NCI-H2171 (cell line): Measurements from ENCODE around the gene PHPT1.
A peak's percentile ranks its signal among the peaks of the same experiment; 100 is the strongest.
"Not testable (repeated sequence)": the region's sequence is repeated elsewhere in the genome, so short reads cannot be mapped to it uniquely, and the experiment has no call there.

ENCODE experiments used
- DNase-seq: peaks from one replicate; lab custom pipeline; 2025; lab: John Stamatoyannopoulos, UW

The PHPT1 gene

DNA sequence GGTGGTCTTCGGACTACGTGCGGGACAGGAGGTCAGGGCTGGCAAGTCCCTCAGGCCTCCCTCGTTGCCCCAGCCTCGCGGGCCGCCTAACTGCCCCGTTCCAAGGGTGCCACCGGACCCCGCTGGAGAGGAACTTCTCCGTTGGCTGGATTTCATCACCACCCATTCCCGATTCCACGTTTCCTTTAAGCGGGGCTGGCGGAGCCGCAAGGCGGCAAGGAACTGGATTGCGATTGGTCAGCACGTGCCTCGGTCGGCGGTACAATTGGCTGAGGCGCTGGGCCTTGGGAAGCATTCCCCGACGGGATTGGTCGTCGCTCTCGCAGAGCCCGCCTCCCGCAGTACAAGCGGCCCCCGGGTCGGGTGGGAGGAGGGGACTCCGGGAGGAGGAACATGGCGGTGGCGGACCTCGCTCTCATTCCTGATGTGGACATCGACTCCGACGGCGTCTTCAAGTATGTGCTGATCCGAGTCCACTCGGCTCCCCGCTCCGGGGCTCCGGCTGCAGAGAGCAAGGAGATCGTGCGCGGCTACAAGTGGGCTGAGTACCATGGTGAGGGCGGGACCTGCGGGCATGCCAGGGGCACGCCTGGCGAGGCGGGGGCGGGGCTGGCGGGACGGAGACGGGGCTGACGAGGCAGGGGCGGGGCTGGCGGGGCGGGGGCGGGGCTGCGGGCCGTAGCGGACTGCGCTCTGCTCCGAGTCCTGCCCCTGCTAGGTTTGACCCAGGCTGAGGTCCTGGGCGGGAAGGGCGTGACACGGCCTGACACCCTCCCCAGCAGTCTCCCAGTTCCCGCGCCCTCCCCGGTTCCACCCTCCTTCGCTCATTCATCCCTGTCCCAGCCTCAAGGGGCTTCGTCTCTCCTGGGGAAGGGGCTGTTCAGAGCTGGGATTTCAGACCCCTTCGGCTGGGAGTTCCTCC is at the start of gene PHPT1:
Gene PHPT1 (plus strand): TSS at position 372 of the 922 bp plus-strand sequence. CDS start 22 bp downstream, at position 394.
- peak; percentile 100 for DNase-seq

DNA sequence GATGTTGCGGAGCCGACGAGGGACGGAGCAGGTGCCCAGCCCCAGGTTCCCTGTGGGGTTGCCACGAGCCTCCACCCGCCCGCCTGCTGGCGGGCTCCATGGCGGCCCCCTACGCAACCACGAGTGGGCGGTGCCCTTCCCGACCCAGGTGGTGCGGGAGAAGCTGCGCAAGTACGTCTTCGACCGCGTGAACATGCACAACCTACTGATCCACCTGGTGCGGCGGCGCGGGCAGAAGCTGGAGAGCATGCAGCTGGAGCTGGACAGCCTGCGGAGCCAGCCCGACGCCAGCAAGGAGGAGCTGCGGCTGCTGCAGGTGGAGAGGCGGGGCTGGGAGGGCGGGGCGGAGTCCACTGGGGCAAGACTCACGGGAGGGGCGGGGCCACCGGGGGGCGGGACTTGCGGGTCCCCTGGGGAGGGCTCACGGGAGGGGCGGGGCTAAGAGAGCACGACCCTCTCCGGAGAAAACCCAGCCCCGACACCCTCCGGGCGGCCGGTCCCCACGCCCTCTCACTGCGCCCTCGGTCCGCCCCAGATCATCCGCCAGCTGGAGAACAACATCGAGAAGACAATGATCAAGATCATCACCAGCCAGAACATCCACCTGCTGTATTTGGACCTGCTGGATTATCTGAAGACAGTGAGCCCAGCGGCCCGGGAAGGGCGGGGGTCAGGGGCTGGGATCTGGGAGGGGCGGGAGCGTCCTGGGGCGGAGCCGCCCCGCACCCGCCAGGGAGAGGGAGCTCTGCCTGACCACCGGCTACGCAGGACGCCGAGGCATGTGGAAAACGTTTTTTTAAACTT is 49.2 kb upstream of the PHPT1 start:
- peak; percentile 94 for DNase-seq

DNA sequence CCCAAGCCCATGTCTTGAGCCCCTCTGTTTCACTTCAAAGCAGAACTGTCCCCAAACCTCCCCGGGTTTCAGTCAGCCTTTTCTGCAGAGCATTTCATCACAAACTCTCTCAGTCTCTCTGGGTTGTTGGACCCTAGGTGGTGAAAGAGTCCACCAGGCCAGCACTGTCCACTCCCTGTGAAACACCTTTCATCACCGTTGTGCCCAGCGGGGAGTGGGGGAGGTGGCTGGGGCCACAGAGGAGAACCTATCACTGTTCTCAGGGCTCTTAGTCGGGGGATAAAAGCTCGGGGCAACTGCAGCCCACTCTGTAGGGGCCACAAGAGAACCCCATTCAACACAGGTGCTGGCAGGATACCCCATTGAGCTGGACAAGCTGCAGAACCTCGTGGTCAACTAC is 46.9 kb upstream of the PHPT1 start:
- DNase-seq, result no peak

DNA sequence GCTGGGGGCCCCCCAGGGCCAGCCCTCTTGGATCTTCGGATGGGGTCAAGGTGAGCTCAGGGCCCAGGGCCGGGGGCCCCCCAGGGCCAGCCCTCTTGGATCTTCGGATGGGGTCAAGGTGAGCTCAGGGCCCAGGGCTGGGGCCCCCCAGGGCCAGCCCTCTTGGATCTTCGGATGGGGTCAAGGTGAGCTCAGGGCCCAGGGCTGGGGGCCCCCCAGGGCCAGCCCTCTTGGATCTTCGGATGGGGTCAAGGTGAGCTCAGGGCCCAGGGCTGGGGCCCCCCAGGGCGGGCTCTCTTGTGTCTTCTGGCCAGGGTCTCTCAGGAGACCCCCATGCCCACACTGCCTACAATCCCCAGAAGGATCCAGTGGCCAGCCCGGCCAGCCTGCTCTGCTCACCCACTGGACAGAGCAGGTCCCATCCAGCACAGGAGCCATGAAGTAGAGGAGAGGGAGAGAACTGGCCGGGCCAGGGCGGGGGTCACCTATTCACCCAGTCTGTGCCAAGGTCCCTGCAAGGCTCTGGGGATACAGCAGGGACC is 46.1 kb upstream of the PHPT1 start:
- DNase-seq, result not testable (repeated sequence)

DNA sequence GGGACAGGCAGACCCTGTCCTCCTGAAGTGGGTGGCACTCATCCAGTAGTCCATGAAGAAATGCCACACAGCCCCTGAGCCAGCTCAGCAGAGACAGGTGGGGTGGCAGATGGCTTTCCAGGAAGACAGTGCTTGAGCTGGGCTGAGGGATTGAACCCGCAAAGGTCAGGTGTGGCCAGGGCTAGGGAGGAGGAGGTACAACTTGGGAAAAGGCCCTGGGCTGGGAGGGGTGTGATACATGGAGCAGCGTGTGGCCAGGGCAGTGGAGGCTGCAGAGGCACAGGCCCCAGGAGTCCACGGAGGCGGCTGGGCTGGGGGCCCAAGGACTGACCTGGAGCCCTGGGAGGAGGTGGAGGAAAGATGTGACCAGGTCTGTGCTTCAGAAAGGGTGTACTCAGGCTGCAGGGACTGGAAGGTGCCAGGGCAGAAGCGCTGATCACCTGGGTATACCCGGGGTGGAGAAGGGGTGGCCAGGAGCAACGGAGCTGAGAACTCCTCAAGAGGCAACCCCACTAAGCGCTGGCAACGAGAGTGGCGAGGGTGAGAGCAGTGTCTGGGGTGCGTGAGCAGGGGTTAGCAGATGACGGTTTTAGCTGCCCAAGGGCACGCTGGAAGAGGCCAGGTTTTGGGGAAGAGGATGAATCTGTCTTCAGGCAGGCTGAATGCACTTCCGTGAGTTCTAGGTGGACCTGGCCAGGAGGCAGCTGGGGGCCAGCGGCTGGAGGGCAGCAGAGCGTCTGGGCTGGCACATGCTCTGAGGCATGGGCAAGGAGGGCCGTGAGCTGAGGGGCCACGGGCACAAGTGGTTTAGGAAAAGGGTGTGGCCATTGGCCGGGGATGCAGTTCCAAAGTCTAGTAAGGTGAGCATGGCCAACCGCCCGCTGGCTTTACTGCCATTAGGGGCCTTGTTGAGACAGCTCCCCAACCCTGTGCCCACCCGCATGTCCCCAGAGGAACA is 45.4 kb upstream of the PHPT1 start:
- no peak for DNase-seq

DNA sequence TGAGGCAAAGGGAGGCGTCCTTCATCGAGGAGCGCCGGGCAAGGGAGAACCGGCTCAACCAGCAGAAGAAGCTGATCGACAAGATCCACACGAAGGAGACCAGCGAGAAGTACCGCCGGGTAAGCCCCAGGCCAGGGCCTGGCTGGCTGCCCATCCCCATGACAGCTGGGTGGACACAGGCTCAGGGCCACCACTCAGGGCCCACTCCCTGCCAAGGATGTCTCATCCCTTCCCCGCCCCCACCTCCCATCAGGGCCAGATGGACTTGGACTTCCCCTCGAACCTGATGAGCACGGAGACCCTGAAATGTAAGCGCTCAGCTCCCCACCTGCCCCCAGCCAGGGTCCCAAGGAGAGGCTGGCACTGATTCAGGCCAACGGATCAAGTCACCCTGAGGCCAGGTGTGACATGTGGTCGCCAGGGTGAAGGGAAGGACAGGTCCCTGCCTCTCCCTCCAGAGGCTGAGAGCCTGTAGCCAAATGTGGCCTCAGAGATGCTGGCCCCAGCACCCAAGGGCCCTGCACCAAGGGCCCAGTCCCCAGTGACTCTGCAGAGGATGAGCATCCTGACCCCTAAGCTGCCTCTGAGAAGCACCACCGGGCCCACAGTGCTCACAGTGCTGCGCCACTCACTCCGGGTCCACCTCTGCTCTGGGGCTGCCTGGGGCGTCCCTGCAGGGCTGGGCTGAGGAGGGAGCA is 44.6 kb upstream of the PHPT1 start:
- DNase-seq, result no peak

DNA sequence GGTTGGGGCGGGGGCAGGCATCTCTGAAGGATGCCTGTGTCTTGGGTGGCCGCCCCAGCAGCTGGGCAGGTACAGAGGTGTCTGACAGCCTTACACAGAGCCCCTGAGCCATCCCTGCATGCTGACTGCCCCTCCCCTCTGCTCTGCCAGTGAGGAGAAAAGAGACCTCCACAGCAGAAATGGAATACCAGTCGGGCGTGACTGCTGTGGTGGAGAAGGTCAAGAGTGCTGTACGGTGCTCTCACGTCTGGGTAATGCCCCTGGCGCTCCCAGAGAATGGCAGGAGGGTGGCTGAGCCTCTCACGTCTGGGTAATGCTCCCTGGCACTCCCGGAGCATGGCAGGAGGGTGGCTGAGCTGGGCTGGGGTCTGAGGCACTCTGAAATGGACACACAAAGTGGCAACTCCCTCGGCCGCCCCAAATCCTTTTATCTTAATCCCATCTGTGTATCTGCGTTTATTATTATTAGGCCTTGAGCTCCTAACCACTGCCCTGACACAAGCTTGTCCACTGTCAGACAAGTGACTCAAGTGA is 43.9 kb upstream of the PHPT1 start:
- DNase-seq, result no peak

DNA sequence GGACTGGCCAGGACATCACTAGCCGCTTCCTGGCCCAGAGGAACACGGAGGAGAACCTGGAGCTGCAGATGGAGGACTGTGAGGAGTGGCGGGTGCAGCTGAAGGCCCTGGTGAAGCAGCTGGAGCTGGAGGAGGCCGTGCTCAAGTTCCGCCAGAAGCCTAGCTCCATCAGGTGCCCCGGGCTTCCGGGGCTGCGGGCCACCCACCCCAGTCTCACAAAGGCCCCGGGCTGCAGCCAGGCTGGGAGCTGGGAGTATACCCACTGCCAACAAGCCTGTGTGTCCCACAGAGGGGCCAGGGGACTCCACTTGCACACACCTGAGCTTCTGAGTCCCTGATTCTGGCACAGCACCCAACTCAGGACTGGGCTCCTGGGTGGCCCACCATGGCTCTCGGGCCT is 43.1 kb upstream of the PHPT1 start:
- no peak for DNase-seq

DNA sequence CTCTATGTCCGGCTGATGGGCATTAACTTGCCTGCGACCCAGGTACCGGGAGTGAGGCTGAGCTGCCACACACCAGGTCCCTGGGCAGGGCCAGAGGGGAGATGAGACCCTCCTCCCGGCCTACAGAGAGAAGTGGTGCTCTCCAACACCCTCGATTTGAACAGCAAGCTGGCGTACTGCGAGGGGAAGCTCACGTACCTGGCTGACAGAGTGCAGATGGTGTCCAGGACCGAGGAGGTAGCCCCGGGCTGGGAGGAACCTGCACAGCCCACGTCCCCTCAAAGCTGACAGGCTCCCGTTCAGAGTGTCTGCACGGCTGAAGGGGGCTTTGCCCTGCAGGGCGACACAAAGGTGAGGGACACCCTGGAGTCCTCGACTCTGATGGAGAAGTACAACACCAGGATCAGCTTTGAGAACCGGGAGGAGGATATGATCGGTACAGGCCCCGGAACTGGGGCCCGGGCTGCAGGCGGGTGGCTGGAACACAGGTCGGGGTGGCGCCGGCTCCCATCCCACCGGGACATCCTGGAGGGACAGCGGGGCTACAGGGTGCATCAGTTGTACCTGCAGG is 42.5 kb upstream of the PHPT1 start:
- no peak for DNase-seq

DNA sequence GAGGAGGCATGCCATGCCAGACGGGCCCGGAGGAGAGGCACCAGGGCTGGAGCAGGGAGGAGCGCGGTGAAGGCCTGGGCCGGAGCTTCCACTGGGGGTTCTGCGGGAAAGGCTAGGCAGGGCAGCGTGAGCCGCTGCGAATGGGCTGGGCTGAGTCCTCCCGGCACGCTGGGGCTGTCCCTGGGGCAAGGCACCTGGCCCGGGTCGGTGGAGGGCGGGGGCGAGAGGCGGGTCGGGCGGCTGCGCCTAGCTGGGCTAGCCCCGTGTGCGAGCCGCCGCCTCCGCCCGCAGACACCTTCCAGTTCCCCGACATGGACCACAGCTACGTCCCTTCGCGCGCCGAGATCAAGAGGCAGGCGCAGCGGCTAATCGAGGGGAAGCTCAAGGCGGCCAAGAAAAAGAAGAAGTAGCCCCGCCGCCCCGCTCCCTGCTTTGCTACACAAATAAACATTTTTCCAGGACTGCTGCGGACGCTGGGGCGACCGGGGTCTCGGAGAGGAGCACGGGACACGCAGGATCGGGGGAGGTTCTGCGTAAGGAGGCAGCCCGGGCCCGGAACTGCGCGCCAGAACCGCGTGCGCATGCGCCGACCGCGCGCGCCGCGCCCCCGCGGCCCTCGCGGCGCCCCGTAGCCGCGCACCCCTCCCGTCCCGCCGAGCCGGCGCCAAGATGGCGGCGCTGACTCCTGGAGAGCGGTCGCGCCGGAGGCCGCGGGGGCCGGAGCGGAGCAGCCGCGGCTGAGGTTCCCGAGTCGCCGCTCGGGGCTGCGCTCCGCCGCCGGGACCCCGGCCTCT is 41.7 kb upstream of the PHPT1 start, which contains the start of gene RABL6:
Gene RABL6 (plus strand): TSS at position 668 of the 794 bp plus-strand sequence. CDS start 249 bp downstream, outside the sequence.
- DNase-seq, result peak; percentile 79

DNA sequence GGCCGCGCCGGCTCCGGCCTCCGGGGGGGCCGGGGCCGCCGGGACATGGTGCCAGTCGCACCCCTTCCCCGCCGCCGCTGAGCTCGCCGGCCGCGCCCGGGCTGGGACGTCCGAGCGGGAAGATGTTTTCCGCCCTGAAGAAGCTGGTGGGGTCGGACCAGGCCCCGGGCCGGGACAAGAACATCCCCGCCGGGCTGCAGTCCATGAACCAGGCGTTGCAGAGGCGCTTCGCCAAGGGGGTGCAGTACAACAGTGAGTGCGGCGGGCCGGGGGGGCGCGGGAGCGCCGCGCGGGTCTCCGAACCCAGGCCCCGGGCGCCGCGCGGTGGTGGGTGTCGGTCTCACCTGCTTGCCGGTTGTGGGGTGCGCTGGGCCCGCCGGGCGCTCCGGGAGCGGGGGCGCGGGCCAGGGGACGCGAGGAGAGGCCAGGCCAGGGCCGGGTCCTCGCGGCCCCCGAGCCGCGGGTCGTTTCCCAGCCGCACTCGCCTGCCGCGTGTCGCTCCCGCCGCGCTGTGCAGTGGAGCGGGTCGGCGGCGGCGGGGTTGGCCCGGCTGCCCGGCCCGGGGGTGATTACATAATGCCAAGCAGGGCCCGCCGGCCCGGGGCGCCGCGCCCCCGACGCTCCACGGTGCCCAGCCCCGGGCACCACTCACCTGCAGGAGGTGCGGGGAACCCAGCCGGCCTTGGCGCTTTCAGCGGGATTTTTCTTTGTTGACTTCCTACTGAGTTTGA is 41.0 kb upstream of the PHPT1 start:
- no peak for DNase-seq

DNA sequence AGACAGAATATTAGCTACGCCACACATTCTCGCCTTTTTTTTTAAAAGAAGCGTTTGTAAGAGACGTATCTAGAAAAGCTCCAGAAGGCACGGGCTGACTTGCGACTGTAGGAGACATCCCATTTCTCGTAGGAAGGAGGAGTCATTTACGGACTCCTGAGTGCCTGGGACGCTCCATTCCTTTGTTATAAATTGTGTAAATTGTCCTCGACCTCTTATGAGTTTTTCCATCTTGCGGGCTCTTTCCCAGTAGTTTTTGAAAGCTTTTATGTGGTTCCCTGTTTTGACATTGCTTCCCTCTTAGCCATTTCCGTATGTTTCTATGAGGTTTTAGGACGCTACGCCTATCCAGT is 40.4 kb upstream of the PHPT1 start:
- DNase-seq, result no peak

DNA sequence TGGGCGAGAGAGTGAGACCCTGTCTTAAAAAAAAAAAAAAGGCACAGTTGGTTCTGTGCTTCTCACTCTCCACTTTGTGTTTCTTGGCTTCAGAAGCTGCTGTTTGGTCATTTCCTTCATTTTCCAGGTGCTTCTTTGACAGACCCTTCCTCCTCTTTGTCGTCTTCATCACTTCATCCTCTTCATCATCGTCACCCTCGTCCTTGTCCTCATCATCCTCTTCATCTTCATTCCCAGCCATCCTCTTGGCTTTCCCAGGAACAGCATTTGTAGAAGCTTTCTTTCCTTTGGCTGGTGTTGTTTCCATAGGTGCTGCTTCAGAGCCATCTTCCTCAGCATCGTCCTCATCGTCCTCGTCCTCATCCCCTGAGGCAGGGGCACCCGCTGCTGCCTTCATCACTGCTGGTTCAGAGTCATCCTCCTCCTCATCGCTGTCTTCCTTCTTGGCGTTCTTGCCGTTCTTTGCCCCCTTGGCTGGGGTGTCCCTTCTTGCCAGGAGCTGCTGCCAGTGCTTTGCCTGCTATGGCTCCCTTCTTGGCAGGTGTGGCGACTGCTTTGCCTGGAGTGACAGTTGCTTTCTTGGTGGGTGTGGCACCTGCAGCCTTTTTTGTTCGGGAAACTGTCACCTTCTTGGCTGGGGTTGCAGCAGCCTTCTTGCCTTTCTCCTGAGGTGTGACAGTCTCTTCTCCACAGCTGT is 34.3 kb upstream of the PHPT1 start:
- DNase-seq, result no peak

DNA sequence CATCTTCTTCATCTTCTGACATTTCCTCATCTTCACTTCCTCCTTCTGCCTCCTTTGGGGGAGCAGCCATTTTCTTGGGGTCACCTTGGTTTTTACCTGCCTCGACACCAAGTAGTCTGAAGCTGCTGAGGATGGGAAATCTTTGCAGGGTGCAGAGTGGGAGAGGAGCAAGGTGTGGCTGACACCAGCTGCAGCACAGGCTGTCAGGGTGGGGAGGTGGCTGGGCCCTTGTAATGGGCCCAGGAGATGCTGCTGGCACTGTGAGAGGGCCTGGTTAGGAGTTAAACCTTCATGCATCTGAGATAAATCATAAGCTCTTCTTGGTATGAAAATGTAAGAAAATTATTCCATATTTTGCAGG is 33.8 kb upstream of the PHPT1 start:
- no peak for DNase-seq

DNA sequence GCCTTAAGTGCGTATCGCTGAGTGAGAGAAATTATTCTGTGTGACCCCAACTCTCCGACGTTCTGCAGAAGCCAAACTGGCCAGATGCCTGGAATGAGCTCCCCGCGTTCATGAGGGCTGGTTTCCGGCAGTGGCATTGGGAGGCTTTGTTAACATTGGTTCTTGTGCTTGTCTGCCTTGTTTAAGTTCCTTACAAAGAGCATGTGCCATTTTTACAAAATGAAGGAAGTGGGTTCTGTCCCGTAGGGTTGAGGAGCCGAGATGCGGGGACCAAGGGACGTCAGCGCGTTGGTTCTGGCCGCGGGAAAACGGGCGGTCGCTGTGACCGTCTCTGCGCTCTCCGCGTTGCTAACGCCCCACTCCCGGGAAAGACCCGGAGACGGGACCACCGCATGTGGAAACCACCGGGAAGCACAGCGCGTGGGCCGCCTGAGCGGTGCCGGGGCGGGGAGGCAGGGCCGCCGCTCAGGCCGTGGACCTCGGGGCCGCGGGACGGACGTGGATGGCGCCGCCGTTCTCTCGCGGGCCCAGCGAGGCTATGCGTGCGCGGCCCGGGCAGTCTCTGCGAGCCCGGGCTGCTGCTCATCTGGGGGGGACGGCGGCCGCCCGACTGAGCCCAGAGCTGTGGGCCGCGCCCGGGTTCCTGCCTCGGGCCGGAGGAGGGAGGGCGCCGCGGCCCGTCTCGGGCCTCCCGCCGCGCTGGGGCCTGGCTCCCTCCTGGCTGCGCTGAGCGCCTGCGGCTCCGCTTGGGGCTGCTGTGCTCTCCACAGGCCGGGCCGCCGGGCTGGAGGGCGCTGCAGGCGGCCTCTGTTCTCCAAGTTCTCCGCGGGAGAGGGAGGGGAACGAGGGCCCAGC is 28.0 kb upstream of the PHPT1 start:
- DNase-seq, result no peak

DNA sequence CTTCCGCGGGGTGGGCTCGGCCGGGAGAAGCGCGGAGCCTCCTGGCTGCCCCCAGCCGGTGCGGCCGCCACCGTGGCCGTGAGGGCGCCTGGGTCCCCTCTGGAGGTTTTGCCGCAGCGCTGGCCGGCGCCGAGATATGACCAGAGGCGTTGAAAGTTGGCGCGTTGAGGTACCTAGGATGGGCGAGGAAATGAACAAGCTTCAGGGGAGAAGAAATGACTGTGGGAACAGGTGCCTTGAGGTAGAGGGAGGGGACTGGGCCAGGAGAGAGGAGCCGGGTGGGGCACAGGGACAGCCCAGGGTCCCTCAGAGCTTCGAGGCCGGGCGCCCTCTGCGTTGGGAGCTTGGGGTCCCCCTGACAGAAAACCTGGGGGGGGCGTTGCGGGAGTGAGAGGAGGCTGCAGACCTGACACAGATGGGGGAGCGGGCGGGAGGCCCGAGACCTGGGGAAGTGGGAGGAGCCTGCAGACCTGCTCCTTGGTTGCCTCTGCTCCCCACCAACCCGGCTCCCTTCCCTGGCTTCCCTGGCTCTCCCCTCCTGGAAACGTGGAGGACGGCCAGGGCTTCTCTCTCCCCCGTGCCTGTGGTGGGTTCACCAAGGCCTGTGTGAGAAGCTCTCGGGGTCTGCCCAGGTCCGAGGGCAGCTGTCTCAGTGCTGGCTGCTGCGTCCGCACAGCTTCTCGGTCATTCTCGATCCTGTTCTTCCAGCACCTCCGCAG is 27.2 kb upstream of the PHPT1 start:
- DNase-seq, result no peak
